H9 (cell line): Measurements from ENCODE around the gene TCF20. TPM values are rescaled to one million over a fixed set of nuclear protein-coding genes. Genes with fewer than 3 reads are reported as not detected.

Experiments used
- DNase-seq: peaks from one replicate; pipeline ENCODE4 v3.0.0-alpha.2; 2017
- H2AFZ ChIP-seq: one replicate; pipeline ENCODE4 v1.6.1; 2013; ENCODE audit warnings: mild to moderate bottlenecking, low read length, control low read depth, moderate library complexity
- H2AK5ac ChIP-seq: 2 replicates; pipeline ENCODE4 v1.6.1; 2013; ENCODE audit warnings: low read length, control low read depth, mixed read lengths; ENCODE audit not compliant: insufficient read length
- H2BK120ac ChIP-seq: one replicate; pipeline ENCODE4 v1.6.1; 2013; ENCODE audit warnings: low read depth, mild to moderate bottlenecking, low read length, control low read depth, inconsistent platforms; ENCODE audit not compliant: poor library complexity, severe bottlenecking
- H2BK12ac ChIP-seq: 2 replicates; pipeline ENCODE4 v1.6.1; 2013; ENCODE audit warnings: low read length, control low read depth, mixed read lengths, low read depth; ENCODE audit not compliant: insufficient read length
- H2BK15ac ChIP-seq: 2 replicates; pipeline ENCODE4 v1.6.1; 2013; ENCODE audit warnings: low read depth, low read length, control low read depth
- H2BK20ac ChIP-seq: one replicate; pipeline ENCODE4 v1.6.1; 2013; ENCODE audit warnings: low read depth, mild to moderate bottlenecking, low read length, control low read depth, inconsistent platforms; ENCODE audit not compliant: poor library complexity, severe bottlenecking
- H2BK5ac ChIP-seq: 2 replicates; pipeline ENCODE4 v1.6.1; 2013; ENCODE audit warnings: low read length, control low read depth, mixed read lengths; ENCODE audit not compliant: insufficient read length
- H3K14ac ChIP-seq: 2 replicates; pipeline ENCODE4 v1.6.1; 2013; ENCODE audit warnings: low read length, control low read depth; ENCODE audit not compliant: insufficient read depth
- H3K18ac ChIP-seq: 2 replicates; pipeline ENCODE4 v1.6.1; 2013; ENCODE audit warnings: low read depth, mild to moderate bottlenecking, mixed read lengths, low read length, control low read depth; ENCODE audit not compliant: insufficient read length
- H3K23ac ChIP-seq: 2 replicates; pipeline ENCODE4 v1.6.1; 2013; ENCODE audit warnings: low read length, control low read depth, mixed read lengths, low read depth; ENCODE audit not compliant: insufficient read length
- H3K23me2 ChIP-seq: 2 replicates; pipeline ENCODE4 v1.6.1; 2013; ENCODE audit warnings: low read depth, mild to moderate bottlenecking, mixed read lengths, low read length, control low read depth; ENCODE audit not compliant: insufficient read length, poor library complexity, severe bottlenecking
- H3K27ac ChIP-seq: 2 replicates; pipeline ENCODE4 v1.5.1; 2013; ENCODE audit warnings: low read length, control low read depth, mixed read lengths, low read depth; ENCODE audit not compliant: insufficient read length
- H3K27me3 ChIP-seq: 2 replicates; pipeline ENCODE4 v1.6.1; 2013; ENCODE audit warnings: low read length, control low read depth, inconsistent platforms; ENCODE audit not compliant: insufficient read depth
- H3K4ac ChIP-seq: 2 replicates; pipeline ENCODE4 v1.6.1; 2013; ENCODE audit warnings: low read depth, mild to moderate bottlenecking, control low read depth, inconsistent platforms, low read length, moderate library complexity
- H3K4me1 ChIP-seq: 2 replicates; pipeline ENCODE4 v1.6.1; 2013; ENCODE audit warnings: low read length, control low read depth, inconsistent platforms; ENCODE audit not compliant: insufficient read depth
- H3K4me2 ChIP-seq: 2 replicates; pipeline ENCODE4 v1.6.1; 2013; ENCODE audit warnings: low read length, control low read depth, mixed read lengths; ENCODE audit not compliant: insufficient read length, insufficient read depth
- H3K56ac ChIP-seq: 2 replicates; pipeline ENCODE4 v1.6.1; 2013; ENCODE audit warnings: low read depth, mild to moderate bottlenecking, mixed read lengths, low read length, control low read depth; ENCODE audit not compliant: insufficient read length
- H3K79me1 ChIP-seq: 2 replicates; pipeline ENCODE4 v1.6.1; 2013; ENCODE audit warnings: low read depth, mild to moderate bottlenecking, moderate library complexity, low read length, control low read depth, inconsistent platforms; ENCODE audit not compliant: insufficient read depth, poor library complexity, severe bottlenecking
- H3K79me2 ChIP-seq: 2 replicates; pipeline ENCODE4 v1.6.1; 2013; ENCODE audit warnings: low read length, control low read depth, inconsistent platforms; ENCODE audit not compliant: insufficient read depth
- H3K9ac ChIP-seq: 2 replicates; pipeline ENCODE4 v1.6.1; 2013; ENCODE audit warnings: low read length, control low read depth, mixed read lengths; ENCODE audit not compliant: insufficient read length; ENCODE audit errors: extremely low read depth
- H3K9me3 ChIP-seq: one replicate; pipeline ENCODE4 v1.6.1; 2013; ENCODE audit warnings: low read depth, low read length, inconsistent platforms; ENCODE audit not compliant: control insufficient read depth
- H3T11ph ChIP-seq: one replicate; pipeline ENCODE4 v1.6.1; 2013; ENCODE audit warnings: mild to moderate bottlenecking, low read length, control low read depth, inconsistent platforms
- H4K20me1 ChIP-seq: one replicate; pipeline ENCODE4 v1.6.1; 2013; ENCODE audit not compliant: control insufficient read depth, insufficient read length, insufficient read depth
- H4K5ac ChIP-seq: 2 replicates; pipeline ENCODE4 v1.6.1; 2013; ENCODE audit warnings: low read depth, mild to moderate bottlenecking, mixed read lengths, low read length, control low read depth; ENCODE audit not compliant: insufficient read length
- H4K8ac ChIP-seq: replicated peaks from 2 replicates; pipeline ENCODE4 v1.6.1; 2013; ENCODE audit warnings: low read length, control low read depth, mixed read lengths, low read depth; ENCODE audit not compliant: insufficient read length
- H4K91ac ChIP-seq: 2 replicates; pipeline ENCODE4 v1.6.1; 2013; ENCODE audit warnings: low read depth, mild to moderate bottlenecking, moderate library complexity, mixed read lengths, low read length, control low read depth; ENCODE audit not compliant: insufficient read length
- H3K27ac Mint-ChIP-seq, 3 experiments: 2 replicates in 2 of 3; 3 replicates in 1 of 3; pipeline ENCODE4 v1.8.0; 2020 to 2021; ENCODE audit warnings: mixed read lengths in 3 of 3, mild to moderate bottlenecking in 1 of 3, moderate library complexity in 1 of 3
- H3K27me3 Mint-ChIP-seq: 2 replicates; pipeline ENCODE4 v1.8.0; 2021; ENCODE audit warnings: low read depth, mild to moderate bottlenecking, moderate library complexity, mixed read lengths
- H3K36me3 Mint-ChIP-seq, 3 experiments: 2 replicates in 2 of 3; 3 replicates in 1 of 3; pipeline ENCODE4 v1.8.0; 2020 to 2021; ENCODE audit warnings: low read depth in 3 of 3, mixed read lengths in 3 of 3; ENCODE audit not compliant: insufficient read depth in 1 of 3
- H3K4me1 Mint-ChIP-seq, 2 experiments: 2 replicates each; pipeline ENCODE4 v1.8.0; 2020; ENCODE audit warnings: mixed read lengths in 2 of 2
- H3K4me3 Mint-ChIP-seq, 2 experiments: 2 replicates in 1 of 2; 3 replicates in 1 of 2; pipeline ENCODE4 v1.8.0; 2020 to 2021; ENCODE audit warnings: mild to moderate bottlenecking in 2 of 2, mixed read lengths in 2 of 2, moderate library complexity in 1 of 2
- H3K9me3 Mint-ChIP-seq, 2 experiments: 2 replicates in 1 of 2; 3 replicates in 1 of 2; pipeline ENCODE4 v1.8.0; 2020; ENCODE audit warnings: mild to moderate bottlenecking in 2 of 2, mixed read lengths in 2 of 2, moderate library complexity in 1 of 2
- WGBS: extraction: QIAGEN DNeasy Blood & Tissue Kit; methylation state at CpG from one replicate; pipeline ENCODE4 v1.1.7; 2013; ENCODE audit warnings: missing lambda C conversion rate, low lambda C conversion rate, mixed read lengths; ENCODE audit not compliant: insufficient read length; ENCODE audit errors: extremely low coverage; 5-methylcytosine and 5-hydroxymethylcytosine counted together
- total RNA-seq: library from RNA; stranded (reverse); gene quantifications from 2 replicates; pipeline ENCODE4 v1.2.1, GENCODE V29; 2021
- TF ChIP-seq, protein P1 (sequence below): fragments of 200-600 bp; sonication (generic); conservative IDR thresholded peaks from 3 replicates; pipeline ENCODE4 v1.8.0; 2021; ENCODE audit warnings: antibody characterized with exemption, mild to moderate bottlenecking

TCF20 gene
- total RNA-seq, 1 experiment from 2014 or later, result 75.6 TPM

DNA sequence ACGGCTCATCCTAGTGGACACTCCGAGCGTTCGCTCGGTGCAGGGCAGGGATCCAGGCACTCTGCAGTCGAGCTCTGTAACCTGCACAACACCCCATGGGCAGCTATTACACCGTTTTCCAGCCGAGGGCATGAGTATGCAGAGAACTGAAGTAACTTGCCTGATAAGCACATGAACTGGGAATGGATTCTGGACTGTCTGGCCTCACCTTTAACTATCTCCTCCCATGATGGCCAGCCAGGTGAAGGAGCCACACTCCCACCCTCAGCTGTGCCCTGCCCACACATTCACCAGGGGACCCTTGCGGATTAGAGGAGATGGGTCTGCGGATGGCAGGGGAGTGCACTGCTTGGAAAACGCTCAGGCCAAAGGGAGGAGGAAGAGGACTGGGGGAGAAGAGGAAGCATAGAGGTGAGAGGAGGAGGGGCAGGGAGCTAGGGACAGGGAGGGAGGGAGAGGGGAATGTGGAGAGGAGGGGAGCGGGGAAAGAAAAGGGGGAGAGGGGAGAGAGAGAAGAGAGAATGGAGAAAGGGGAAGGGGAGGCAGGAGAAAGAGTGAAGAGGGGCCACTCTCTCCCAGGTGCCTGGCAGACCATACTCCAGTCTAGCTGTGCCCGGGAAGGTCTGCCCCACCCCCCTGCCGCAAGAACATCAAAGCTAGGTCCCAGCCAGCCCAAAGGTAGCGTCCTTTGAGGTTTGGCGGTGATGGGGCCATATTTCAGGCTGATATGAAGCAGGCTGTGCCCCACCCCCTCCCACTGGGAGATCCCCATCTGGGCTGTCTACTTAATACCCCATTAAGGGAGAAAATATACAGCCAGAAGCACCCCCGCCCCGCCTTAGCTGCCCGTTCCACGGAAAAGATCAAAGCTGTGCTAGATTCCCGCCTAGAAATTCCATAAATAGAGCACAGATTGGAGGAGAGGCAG lies 33.2 kb upstream of the TCF20 start:
- H2BK12ac ChIP-seq, result no peak overlapping the region
- peaks cover 11% of the 10 kb centered on the region; the same call in 1 of the 2 replicates for H3K4me1 ChIP-seq
- no peaks in the 10 kb centered on the region for H3K9me3 ChIP-seq
- TF ChIP-seq, protein P1, sequence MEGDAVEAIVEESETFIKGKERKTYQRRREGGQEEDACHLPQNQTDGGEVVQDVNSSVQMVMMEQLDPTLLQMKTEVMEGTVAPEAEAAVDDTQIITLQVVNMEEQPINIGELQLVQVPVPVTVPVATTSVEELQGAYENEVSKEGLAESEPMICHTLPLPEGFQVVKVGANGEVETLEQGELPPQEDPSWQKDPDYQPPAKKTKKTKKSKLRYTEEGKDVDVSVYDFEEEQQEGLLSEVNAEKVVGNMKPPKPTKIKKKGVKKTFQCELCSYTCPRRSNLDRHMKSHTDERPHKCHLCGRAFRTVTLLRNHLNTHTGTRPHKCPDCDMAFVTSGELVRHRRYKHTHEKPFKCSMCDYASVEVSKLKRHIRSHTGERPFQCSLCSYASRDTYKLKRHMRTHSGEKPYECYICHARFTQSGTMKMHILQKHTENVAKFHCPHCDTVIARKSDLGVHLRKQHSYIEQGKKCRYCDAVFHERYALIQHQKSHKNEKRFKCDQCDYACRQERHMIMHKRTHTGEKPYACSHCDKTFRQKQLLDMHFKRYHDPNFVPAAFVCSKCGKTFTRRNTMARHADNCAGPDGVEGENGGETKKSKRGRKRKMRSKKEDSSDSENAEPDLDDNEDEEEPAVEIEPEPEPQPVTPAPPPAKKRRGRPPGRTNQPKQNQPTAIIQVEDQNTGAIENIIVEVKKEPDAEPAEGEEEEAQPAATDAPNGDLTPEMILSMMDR, result peak; percentile 23; the same call in 1 of the 3 replicates
- peaks cover 4% of the 10 kb centered on the region for H3K23me2 ChIP-seq
- peaks cover 61% of the 10 kb centered on the region for H3K27me3 Mint-ChIP-seq
- no peaks in the 10 kb centered on the region for H3K79me1 ChIP-seq
- no peak for DNase-seq
- no peak overlapping the region for H3T11ph ChIP-seq
- H3K14ac ChIP-seq, result no peak overlapping the region
- no peak overlapping the region for H3K56ac ChIP-seq
- H3K4me1 Mint-ChIP-seq, result peaks cover 35 to 61% of the 10 kb centered on the region in 2 experiments
- H3K9ac ChIP-seq, result no peak overlapping the region
- no peaks in the 10 kb centered on the region for H3K79me2 ChIP-seq
- no peak overlapping the region for H2BK120ac ChIP-seq
- no peak overlapping the region for H3K27ac ChIP-seq
- H2AK5ac ChIP-seq, result no peak overlapping the region
- H2BK15ac ChIP-seq, result no peak overlapping the region
- H4K8ac ChIP-seq, result no peak overlapping the region
- H3K23ac ChIP-seq, result no peak overlapping the region
- no peaks in the 10 kb centered on the region; the same call in 1 of the 2 replicates for H3K27me3 ChIP-seq
- no peaks in the 10 kb centered on the region for H4K20me1 ChIP-seq
- no peak overlapping the region for H4K5ac ChIP-seq
- H2BK5ac ChIP-seq, result no peak overlapping the region
- H4K91ac ChIP-seq, result no peak overlapping the region
- H2BK20ac ChIP-seq, result no peak overlapping the region
- H3K4me3 Mint-ChIP-seq, result peak overlapping the region; percentile 36 to 67
- H2AFZ ChIP-seq, result no peak overlapping the region
- H3K18ac ChIP-seq, result no peak overlapping the region
- H3K4ac ChIP-seq, result no peak overlapping the region
- no CpG with 5 or more reads among the region's 21 CpGs for WGBS
- H3K4me2 ChIP-seq, result peak overlapping the region; percentile 68
- peak overlapping the region in 1 of 3 experiments; percentile 40; a peak in 1 of 7 replicates for H3K27ac Mint-ChIP-seq
- no peaks in the 10 kb centered on the region for H3K9me3 Mint-ChIP-seq
- no peaks in the 10 kb centered on the region for H3K36me3 Mint-ChIP-seq
